ENCODE data around the gene DAPK1. TPM values are rescaled to one million over a fixed set of nuclear protein-coding genes. Genes with fewer than 3 reads are reported as not detected.

Gene DAPK1
- total RNA-seq, 4 donors from 2014 or later = 19.1 to 44.8 (median 40.4) TPM

DNA sequence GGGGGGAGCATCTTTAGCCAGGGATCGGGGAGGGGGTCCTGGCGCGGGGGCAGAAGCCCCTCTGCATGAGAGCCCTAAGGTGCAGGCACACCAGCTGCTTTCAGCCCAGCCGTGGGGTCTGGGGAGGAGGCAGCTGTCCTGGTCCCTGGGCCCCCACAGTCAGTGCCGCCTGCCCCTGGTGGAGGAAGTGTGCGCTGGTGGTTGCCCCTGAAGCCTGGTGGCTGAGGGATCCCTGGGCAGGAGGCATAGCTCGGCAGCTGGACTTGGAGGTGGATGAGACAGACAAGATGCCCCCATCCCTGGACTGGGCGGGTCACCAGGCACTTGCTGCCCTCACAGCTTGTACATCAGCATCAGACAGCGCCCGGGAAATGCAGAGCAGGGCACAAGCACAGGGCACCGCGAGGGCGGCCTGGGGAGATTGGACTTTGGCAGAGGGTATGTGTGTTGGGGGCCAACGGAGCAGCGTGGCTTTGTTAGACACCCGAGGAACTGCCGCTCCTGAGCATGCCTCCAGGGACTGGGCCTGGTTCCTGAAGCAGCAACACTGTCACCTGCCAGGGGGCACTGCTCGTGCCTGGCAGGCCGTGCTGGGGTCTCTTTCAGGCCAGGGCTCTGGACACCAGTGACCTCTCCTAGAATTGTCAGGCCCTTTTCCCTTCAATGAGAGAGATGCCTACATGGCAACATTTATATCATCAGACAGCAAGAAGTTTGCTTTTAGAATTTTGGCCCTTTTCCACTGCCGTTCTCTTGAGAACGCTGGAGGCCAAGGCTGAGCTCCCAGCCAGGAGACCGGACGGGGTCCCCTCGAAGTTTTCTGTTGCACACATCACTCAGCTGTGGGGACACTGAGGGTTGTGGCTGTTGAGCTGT is 186.3 kb downstream of the DAPK1 start:
- no peak overlapping the region for H3K27ac ChIP-seq
- intact Hi-C loops (cut with DNase I; ENCODE audit: low total_unique reads) = no loop called here
- H3K27me3 ChIP-seq = no peaks in the 10 kb centered on the region
- no peaks in the 10 kb centered on the region for H3K36me3 ChIP-seq
- no peaks in the 10 kb centered on the region for H3K9me3 ChIP-seq
- H3K4me3 ChIP-seq = no peak overlapping the region
- no peak for DNase-seq
- no peaks in the 10 kb centered on the region for H3K4me1 ChIP-seq
- no peak for TF ChIP-seq POLR2A (IDR thresholded peaks at IDR 0.05)
- TF ChIP-seq, protein P1, sequence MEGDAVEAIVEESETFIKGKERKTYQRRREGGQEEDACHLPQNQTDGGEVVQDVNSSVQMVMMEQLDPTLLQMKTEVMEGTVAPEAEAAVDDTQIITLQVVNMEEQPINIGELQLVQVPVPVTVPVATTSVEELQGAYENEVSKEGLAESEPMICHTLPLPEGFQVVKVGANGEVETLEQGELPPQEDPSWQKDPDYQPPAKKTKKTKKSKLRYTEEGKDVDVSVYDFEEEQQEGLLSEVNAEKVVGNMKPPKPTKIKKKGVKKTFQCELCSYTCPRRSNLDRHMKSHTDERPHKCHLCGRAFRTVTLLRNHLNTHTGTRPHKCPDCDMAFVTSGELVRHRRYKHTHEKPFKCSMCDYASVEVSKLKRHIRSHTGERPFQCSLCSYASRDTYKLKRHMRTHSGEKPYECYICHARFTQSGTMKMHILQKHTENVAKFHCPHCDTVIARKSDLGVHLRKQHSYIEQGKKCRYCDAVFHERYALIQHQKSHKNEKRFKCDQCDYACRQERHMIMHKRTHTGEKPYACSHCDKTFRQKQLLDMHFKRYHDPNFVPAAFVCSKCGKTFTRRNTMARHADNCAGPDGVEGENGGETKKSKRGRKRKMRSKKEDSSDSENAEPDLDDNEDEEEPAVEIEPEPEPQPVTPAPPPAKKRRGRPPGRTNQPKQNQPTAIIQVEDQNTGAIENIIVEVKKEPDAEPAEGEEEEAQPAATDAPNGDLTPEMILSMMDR (IDR thresholded peaks at IDR 0.05) = no peak

GRCh38 chr9:87684627-87685219 is 187.1 kb downstream of the DAPK1 start:
- no peaks in the 10 kb centered on the region for H3K36me3 ChIP-seq
- no peaks in the 10 kb centered on the region for H3K9me3 ChIP-seq
- intact Hi-C loops (cut with DNase I; ENCODE audit: low total_unique reads) = no loop called here
- no peak for TF ChIP-seq POLR2A (IDR thresholded peaks at IDR 0.05)
- TF ChIP-seq, protein P1 (IDR thresholded peaks at IDR 0.05) = peak; percentile 55 to 80 (median 70)
- H3K4me1 ChIP-seq = no peaks in the 10 kb centered on the region
- H3K4me3 ChIP-seq = no peak overlapping the region
- no peak overlapping the region for H3K27ac ChIP-seq
- peak; percentile 62 to 68 for DNase-seq
- no peaks in the 10 kb centered on the region for H3K27me3 ChIP-seq

DNA sequence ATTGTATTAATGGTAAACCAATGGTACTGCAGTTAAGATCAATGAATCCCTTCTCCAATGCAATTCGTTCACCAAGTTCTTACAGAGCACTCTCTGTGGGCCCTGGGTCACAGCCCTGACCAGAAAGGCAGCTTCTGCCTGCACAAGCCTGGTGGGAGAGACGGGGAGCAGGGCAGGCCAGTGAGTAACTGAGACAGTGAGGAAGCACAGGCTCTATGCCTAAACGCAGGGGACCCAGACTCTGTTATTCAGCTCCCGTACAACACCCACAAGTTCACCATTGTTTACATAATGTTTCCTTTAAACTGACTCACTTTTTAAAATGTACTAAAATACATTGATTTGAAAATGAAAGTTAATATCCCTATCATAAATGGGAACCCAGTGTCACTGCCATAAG is 187.8 kb downstream of the DAPK1 start:
- TF ChIP-seq POLR2A (IDR thresholded peaks at IDR 0.05) = no peak
- TF ChIP-seq, protein P1 (IDR thresholded peaks at IDR 0.05) = no peak
- intact Hi-C loops (cut with DNase I; ENCODE audit: low total_unique reads) = no loop called here
- Histone ChIP-seq H3K36me3 (no peaks in the 10 kb centered on the region), H3K27me3 (no peaks in the 10 kb centered on the region), H3K4me3 (no peak overlapping the region), H3K4me1 (no peaks in the 10 kb centered on the region), H3K9me3 (no peaks in the 10 kb centered on the region), H3K27ac (no peak overlapping the region)
- no peak for DNase-seq

GRCh38 chr9:87685871-87686519 is 188.3 kb downstream of the DAPK1 start:
- Histone ChIP-seq H3K27me3 (no peaks in the 10 kb centered on the region), H3K4me3 (no peak overlapping the region), H3K27ac (no peak overlapping the region), H3K36me3 (no peaks in the 10 kb centered on the region), H3K4me1 (no peaks in the 10 kb centered on the region), H3K9me3 (no peaks in the 10 kb centered on the region)
- TF ChIP-seq, protein P1 (IDR thresholded peaks at IDR 0.05) = no peak
- no peak for TF ChIP-seq POLR2A (IDR thresholded peaks at IDR 0.05)
- no peak for DNase-seq
- intact Hi-C loops (cut with DNase I; ENCODE audit: low total_unique reads) = no loop called here
